Breast epithelium (tissue), 4 donors: ENCODE data around the gene TTC12. TPM values are rescaled to one million over a fixed set of nuclear protein-coding genes. Genes with fewer than 3 reads are reported as not detected.

Source experiments
- DNase-seq, 2 donors: peaks; one replicate each; pipeline ENCODE4 v3.0.0-alpha.2; 2019; ENCODE audit warnings: low spot score in 2 of 2
- H3K27ac ChIP-seq, 2 donors: fragments of 200-600 bp; sonication (generic) in 1 of 2; one replicate each; pipeline ENCODE4 v1.5.1; 2016 to 2019; ENCODE audit warnings: mild to moderate bottlenecking in 1 of 2
- H3K27me3 ChIP-seq, 2 donors: fragments of 200-600 bp; sonication (generic) in 1 of 2; one replicate each; pipeline versions ENCODE4 v1.5.1 to v1.6.0; 2017 to 2019; ENCODE audit warnings: control low read depth in 1 of 2, mild to moderate bottlenecking in 1 of 2
- H3K36me3 ChIP-seq: fragments of 200-600 bp; one replicate; pipeline ENCODE4 v1.5.1; 2019
- H3K4me1 ChIP-seq, 2 donors: fragments of 200-600 bp; sonication (generic); one replicate each; pipeline ENCODE4 v1.5.1; 2016 to 2019; ENCODE audit warnings: control low read depth in 1 of 2
- H3K4me3 ChIP-seq, 3 donors: fragments of 200-600 bp; sonication (generic); 1 replicate in 2 of 3; 2 replicates in 1 of 3; pipeline ENCODE4 v1.5.1; 2016 to 2019; ENCODE audit warnings: mild to moderate bottlenecking in 3 of 3, moderate library complexity in 2 of 3
- H3K9me3 ChIP-seq, 2 donors: fragments of 200-600 bp; sonication (generic) in 1 of 2; one replicate each; pipeline ENCODE4 v1.5.1; 2016 to 2019; ENCODE audit warnings: control low read depth in 1 of 2
- CTCF ChIP-seq, 3 donors: fragments of 450-650 bp; IDR thresholded peaks; one replicate each; pipeline ENCODE4 v1.5.1; 2016 to 2017; ENCODE audit warnings: antibody characterized with exemption in 3 of 3, mild to moderate bottlenecking in 3 of 3, moderate library complexity in 3 of 3
- POLR2A ChIP-seq: fragments of 450-650 bp; IDR thresholded peaks from one replicate; pipeline ENCODE4 v1.6.1; 2016; ENCODE audit warnings: antibody characterized with exemption, mild to moderate bottlenecking, moderate library complexity
- POLR2AphosphoS5 ChIP-seq, 3 donors: sonication (generic); formaldehyde crosslinking; IDR thresholded peaks; one replicate each; pipeline ENCODE4 v1.6.1; 2017; ENCODE audit warnings: antibody characterized with exemption in 3 of 3
- intact Hi-C: fragments of 100-400 bp; cut with DNase I; formaldehyde crosslinking; loops from one replicate; pipeline ENCODE4 v1.15.1; 2023; ENCODE audit warnings: low total_unique reads
- total RNA-seq, 3 donors: library from RNA; depleted of rRNA; stranded (reverse); fragments of >200 nt; gene quantifications; one replicate each; pipeline ENCODE4 v1.1.0, GENCODE V29; 2016

Gene TTC12
- total RNA-seq, 3 donors from 2014 or later: 12.3 to 48.4 (median 43.6) TPM

GRCh38 chr11:113282898-113283437 is 31.4 kb upstream of the TTC12 start:
- no peaks in the 10 kb centered on the region for H3K36me3 ChIP-seq
- H3K4me3 ChIP-seq: no peak overlapping the region
- no peaks in the 10 kb centered on the region for H3K27me3 ChIP-seq
- H3K4me1 ChIP-seq: no peaks in the 10 kb centered on the region
- H3K9me3 ChIP-seq: no peaks in the 10 kb centered on the region
- no peak for DNase-seq
- intact Hi-C loops: no loop called here
- no peak overlapping the region for H3K27ac ChIP-seq
- TF ChIP-seq CTCF (IDR thresholded peaks at IDR 0.05): no peak
- no peak for TF ChIP-seq POLR2AphosphoS5 (IDR thresholded peaks at IDR 0.05)
- no peak for TF ChIP-seq POLR2A

GRCh38 chr11:113283881-113284280 is 30.5 kb upstream of the TTC12 start:
- Histone ChIP-seq H3K4me3 (no peak overlapping the region), H3K27me3 (no peaks in the 10 kb centered on the region), H3K4me1 (no peaks in the 10 kb centered on the region), H3K27ac (no peak overlapping the region), H3K9me3 (no peaks in the 10 kb centered on the region), H3K36me3 (no peaks in the 10 kb centered on the region)
- intact Hi-C loops: no loop called here
- DNase-seq: no peak
- TF ChIP-seq POLR2A: no peak
- no peak for TF ChIP-seq POLR2AphosphoS5 (IDR thresholded peaks at IDR 0.05)
- no peak for TF ChIP-seq CTCF (IDR thresholded peaks at IDR 0.05)

- TF ChIP-seq POLR2A (no peak), POLR2AphosphoS5 (IDR thresholded peaks at IDR 0.05) (no peak), CTCF (IDR thresholded peaks at IDR 0.05) (no peak)
- DNase-seq: no peak
- Histone ChIP-seq H3K4me1 (no peaks in the 10 kb centered on the region), H3K27me3 (no peaks in the 10 kb centered on the region), H3K4me3 (no peak overlapping the region), H3K9me3 (no peaks in the 10 kb centered on the region), H3K27ac (no peak overlapping the region), H3K36me3 (no peaks in the 10 kb centered on the region)
- intact Hi-C loops: no loop called here
Observed at GRCh38 chr11:113286009-113286408, 28.4 kb upstream of the TTC12 start.

GRCh38 chr11:113286509-113287497 is 27.6 kb upstream of the TTC12 start:
- Histone ChIP-seq H3K4me3 (no peak overlapping the region), H3K36me3 (no peaks in the 10 kb centered on the region), H3K4me1 (no peaks in the 10 kb centered on the region), H3K9me3 (no peaks in the 10 kb centered on the region), H3K27ac (no peak overlapping the region), H3K27me3 (no peaks in the 10 kb centered on the region)
- intact Hi-C loops: no loop called here
- TF ChIP-seq POLR2AphosphoS5 (IDR thresholded peaks at IDR 0.05) (no peak), CTCF (IDR thresholded peaks at IDR 0.05) (no peak), POLR2A (no peak)
- DNase-seq: no peak

GRCh38 chr11:113287801-113288200 is 26.6 kb upstream of the TTC12 start:
- no peaks in the 10 kb centered on the region for H3K36me3 ChIP-seq
- H3K27me3 ChIP-seq: no peaks in the 10 kb centered on the region
- no peak overlapping the region for H3K27ac ChIP-seq
- no peaks in the 10 kb centered on the region for H3K9me3 ChIP-seq
- H3K4me1 ChIP-seq: no peaks in the 10 kb centered on the region
- DNase-seq: no peak
- intact Hi-C loops: no loop called here
- TF ChIP-seq POLR2A (no peak), CTCF (IDR thresholded peaks at IDR 0.05) (no peak), POLR2AphosphoS5 (IDR thresholded peaks at IDR 0.05) (no peak)
- H3K4me3 ChIP-seq: no peak overlapping the region
